ENCODE results near the gene PTCSC3. TPM values are rescaled to one million over a fixed set of nuclear protein-coding genes. Genes with fewer than 3 reads are reported as not detected.

The PTCSC3 gene
- total RNA-seq, 1 donor from 2014 or later = not detected

DNA sequence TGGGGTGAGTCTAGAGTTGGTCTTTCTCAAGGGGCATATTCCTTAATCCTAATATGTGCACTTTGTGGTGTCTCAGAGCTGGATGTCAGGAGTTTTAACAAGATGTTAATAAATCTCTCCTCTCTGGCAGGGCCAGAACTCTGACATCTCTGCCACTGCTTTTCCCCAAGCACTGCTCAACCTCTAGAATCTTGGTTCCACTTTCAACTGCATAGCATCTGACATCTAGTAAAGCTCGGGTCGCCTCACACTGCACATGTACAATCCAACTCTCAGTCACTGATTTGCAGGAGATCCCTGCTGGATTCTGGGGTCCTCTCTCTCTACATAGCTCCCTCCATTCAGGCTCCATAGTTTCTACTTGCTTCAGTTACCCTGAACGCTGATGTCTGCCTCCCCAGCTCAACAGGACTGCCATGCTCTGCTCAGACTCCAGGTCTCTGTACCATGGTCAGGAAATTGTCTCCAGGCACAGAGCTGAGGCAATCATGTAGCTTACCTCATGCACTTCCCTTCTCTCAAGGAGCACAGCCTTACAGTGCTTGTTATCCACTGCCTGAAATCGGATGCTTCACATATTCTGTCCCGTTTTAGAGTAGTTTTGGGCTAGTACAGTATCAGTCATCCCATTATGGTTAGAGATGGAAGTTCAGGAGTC is 1.6 kb downstream of the PTCSC3 start:
- no peaks in the 10 kb centered on the region for H3K9me3 Mint-ChIP-seq
- no peaks in the 10 kb centered on the region for H3K36me3 Mint-ChIP-seq
- DNase-seq (ENCODE audit: low spot score in 2 of 2, unreplicated experiment in 2 of 2) = no peak
- no peak overlapping the region for H3K27ac Mint-ChIP-seq
- no peaks in the 10 kb centered on the region for H3K4me1 Mint-ChIP-seq
- peaks cover 16% of the 10 kb centered on the region for H3K27me3 Mint-ChIP-seq (ENCODE audit: low read depth)
- no peak overlapping the region for H3K4me3 Mint-ChIP-seq
- TF ChIP-seq, protein P1, sequence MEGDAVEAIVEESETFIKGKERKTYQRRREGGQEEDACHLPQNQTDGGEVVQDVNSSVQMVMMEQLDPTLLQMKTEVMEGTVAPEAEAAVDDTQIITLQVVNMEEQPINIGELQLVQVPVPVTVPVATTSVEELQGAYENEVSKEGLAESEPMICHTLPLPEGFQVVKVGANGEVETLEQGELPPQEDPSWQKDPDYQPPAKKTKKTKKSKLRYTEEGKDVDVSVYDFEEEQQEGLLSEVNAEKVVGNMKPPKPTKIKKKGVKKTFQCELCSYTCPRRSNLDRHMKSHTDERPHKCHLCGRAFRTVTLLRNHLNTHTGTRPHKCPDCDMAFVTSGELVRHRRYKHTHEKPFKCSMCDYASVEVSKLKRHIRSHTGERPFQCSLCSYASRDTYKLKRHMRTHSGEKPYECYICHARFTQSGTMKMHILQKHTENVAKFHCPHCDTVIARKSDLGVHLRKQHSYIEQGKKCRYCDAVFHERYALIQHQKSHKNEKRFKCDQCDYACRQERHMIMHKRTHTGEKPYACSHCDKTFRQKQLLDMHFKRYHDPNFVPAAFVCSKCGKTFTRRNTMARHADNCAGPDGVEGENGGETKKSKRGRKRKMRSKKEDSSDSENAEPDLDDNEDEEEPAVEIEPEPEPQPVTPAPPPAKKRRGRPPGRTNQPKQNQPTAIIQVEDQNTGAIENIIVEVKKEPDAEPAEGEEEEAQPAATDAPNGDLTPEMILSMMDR (IDR thresholded peaks at IDR 0.05; ENCODE audit: unreplicated experiment) = no peak

DNA sequence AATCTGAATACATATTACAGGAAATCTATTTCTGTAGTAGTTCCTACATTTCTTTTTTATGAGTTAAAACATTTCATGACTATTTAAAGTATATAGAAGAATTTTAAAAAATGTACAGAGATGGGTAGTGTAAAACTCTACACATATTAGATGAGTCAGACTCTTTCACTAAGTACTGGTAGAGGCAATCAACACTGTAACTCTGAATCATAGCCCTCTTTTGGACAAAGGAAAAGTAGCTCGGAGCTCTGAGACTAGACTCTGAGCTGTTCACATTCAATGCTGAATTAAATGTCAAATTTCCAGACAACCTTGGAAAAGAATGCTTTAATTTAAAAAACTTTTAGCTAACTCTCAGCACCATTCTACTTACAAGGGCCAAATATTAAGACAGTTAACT is 3.4 kb downstream of the PTCSC3 start:
- Mint-ChIP-seq H3K9me3 (no peaks in the 10 kb centered on the region), H3K27ac (no peak overlapping the region), H3K27me3 (ENCODE audit: low read depth) (peaks cover 20% of the 10 kb centered on the region), H3K36me3 (no peaks in the 10 kb centered on the region), H3K4me1 (no peaks in the 10 kb centered on the region), H3K4me3 (no peak overlapping the region)
- TF ChIP-seq, protein P1 (IDR thresholded peaks at IDR 0.05; ENCODE audit: unreplicated experiment) = no peak
- no peak for DNase-seq (ENCODE audit: low spot score in 2 of 2, unreplicated experiment in 2 of 2)

DNA sequence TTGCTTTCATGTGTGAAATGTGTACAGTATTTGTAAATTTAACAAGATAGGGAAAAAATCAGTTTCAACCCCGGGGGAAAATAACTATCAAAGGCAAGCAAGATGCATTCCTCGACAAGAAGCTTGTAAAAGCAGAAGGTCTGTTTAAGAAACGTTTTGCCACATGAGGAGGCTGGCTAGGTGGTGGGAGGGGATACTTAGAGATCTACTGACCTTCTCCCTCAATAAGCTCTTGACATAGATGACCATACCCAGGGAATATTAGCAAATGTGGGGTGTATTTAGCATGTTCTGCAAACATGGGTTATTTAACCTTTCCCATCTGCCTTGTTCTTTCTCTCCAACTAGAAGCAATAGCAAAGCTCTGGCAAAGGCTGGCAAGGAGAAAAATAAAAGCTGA is 4.9 kb downstream of the PTCSC3 start:
- Mint-ChIP-seq H3K36me3 (no peaks in the 10 kb centered on the region), H3K4me3 (no peak overlapping the region), H3K27me3 (ENCODE audit: low read depth) (peaks cover 22% of the 10 kb centered on the region), H3K4me1 (no peaks in the 10 kb centered on the region), H3K27ac (no peak overlapping the region), H3K9me3 (no peaks in the 10 kb centered on the region)
- no peak for DNase-seq (ENCODE audit: low spot score in 2 of 2, unreplicated experiment in 2 of 2)
- TF ChIP-seq, protein P1 (IDR thresholded peaks at IDR 0.05; ENCODE audit: unreplicated experiment) = no peak

DNA sequence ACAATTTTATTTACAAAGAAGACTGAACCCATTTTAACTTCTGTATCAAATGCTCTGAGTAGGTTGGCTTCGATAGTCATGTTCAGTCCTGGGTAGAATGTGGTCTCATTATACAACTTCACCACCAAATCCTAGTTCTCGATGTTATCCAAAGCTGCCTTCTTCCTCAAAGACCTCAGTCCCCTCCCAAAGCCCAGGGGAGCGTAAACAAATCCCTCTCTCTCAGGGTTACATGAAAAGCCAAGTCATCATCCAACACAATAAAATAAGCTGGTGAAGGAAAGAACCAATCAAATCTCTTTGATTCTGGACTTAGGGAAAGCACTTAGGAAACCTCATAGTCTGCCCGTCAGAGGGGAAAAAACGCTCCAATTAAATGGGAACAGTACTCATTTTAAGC is 9.1 kb downstream of the PTCSC3 start:
- TF ChIP-seq, protein P1 (IDR thresholded peaks at IDR 0.05; ENCODE audit: unreplicated experiment) = no peak
- no peak for DNase-seq (ENCODE audit: low spot score in 2 of 2, unreplicated experiment in 2 of 2)
- Mint-ChIP-seq H3K4me1 (no peaks in the 10 kb centered on the region), H3K36me3 (no peaks in the 10 kb centered on the region), H3K9me3 (no peaks in the 10 kb centered on the region), H3K4me3 (no peak overlapping the region), H3K27me3 (ENCODE audit: low read depth) (peaks cover 22% of the 10 kb centered on the region), H3K27ac (no peak overlapping the region)

DNA sequence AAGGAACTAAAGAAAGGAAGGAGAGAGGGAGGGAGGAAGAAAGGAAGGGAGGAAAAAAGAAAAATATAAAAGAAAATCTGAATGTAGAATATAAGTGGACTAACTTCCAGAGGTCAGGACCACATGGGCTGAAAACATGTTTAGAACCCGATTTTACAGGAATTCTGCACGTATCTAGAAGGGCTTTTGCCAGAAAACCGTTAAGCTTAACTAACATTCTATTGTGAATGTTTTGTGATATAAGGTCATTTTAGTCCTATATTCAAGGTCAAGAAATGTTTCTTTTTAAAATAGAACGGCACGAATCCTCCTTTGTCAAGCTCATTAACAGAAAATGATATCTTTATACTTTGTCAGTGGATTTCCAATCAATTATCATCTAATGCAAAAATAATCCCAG is 13.1 kb downstream of the PTCSC3 start:
- DNase-seq (ENCODE audit: low spot score in 2 of 2, unreplicated experiment in 2 of 2) = no peak
- peaks cover 42% of the 10 kb centered on the region for H3K27me3 Mint-ChIP-seq (ENCODE audit: low read depth)
- H3K4me3 Mint-ChIP-seq = no peak overlapping the region
- no peaks in the 10 kb centered on the region for H3K36me3 Mint-ChIP-seq
- no peaks in the 10 kb centered on the region for H3K4me1 Mint-ChIP-seq
- H3K9me3 Mint-ChIP-seq = peaks cover 3% of the 10 kb centered on the region
- H3K27ac Mint-ChIP-seq = no peak overlapping the region
- TF ChIP-seq, protein P1 (IDR thresholded peaks at IDR 0.05; ENCODE audit: unreplicated experiment) = no peak

DNA sequence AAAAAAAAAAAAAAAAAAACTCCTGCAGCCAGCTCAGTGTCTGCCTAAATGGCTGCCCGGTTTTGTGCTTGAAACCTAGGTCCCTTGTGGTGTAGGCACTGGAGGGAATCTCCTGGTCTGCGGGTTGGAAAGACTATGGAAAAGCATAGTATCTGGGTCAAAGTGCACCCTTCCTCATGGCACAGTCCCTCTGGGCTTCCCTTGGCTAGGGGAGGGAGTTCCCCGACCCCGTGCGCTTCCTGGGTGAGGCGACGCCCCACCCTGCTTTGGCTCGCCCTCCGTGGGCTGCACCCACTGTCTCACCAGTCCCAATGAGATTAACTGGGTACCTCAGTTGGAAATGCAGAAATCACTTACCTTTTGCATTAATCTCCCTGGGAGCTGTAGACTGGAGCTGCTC is 14.3 kb downstream of the PTCSC3 start:
- Mint-ChIP-seq H3K27me3 (ENCODE audit: low read depth) (peaks cover 44% of the 10 kb centered on the region), H3K36me3 (no peaks in the 10 kb centered on the region), H3K4me3 (no peak overlapping the region), H3K4me1 (no peaks in the 10 kb centered on the region), H3K27ac (no peak overlapping the region), H3K9me3 (peaks cover 3% of the 10 kb centered on the region)
- TF ChIP-seq, protein P1 (IDR thresholded peaks at IDR 0.05; ENCODE audit: unreplicated experiment) = no peak
- DNase-seq (ENCODE audit: low spot score in 2 of 2, unreplicated experiment in 2 of 2) = no peak

Measured in mesothelial cell of epicardium (in vitro differentiated cells).